Measurements from ENCODE around the gene BANP.
"Not testable (repeated sequence)": the region's sequence is repeated elsewhere in the genome, so short reads cannot be mapped to it uniquely, and the experiment has no call there.

BANP gene

DNA sequence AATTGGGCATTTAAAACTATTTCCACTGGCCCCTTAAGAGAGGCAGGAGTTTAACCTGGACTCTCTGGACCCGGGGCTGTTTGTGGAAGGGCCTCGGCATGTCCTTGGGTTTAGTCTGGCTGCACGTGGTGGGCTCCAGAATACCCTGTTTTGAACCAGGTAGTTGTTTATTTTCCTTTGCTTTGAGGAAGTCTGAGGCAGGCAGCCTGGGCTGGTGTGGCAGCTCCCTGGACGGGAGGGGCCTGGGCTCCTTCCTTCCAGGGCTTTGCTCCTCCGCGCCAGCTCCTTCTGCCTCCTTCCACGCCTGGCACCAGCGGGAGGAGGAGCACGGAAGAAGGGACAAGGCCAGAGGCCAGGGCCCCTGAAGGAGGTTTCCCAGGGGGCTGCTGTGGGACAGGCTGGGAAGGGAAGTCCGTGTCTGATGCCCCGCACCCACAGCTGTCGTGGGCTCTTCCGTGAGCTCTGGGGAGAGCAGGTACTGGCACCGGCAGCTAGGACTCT, 15.5 kb downstream of the BANP start:
- DNase-seq, result no peak

DNA sequence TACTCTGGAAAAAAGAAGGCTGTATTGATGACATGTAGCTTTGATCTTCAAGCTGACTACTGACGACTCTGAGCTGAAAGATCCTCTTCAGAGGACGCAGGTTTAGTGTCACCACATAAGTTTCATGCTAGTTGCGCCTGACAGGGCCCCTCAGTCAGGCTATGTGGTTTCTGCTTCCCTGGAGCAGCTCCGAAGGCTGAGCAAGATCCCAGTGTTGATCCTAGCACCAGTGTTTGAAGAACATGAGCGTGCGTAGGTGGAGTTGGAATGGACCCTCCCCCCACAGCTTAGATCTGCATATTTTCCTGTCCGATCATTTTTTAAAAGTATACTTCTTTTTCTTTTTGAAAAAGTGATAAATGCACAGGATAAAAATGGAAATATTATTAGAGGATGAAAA, 17.3 kb downstream of the BANP start:
- DNase-seq, result no peak

DNA sequence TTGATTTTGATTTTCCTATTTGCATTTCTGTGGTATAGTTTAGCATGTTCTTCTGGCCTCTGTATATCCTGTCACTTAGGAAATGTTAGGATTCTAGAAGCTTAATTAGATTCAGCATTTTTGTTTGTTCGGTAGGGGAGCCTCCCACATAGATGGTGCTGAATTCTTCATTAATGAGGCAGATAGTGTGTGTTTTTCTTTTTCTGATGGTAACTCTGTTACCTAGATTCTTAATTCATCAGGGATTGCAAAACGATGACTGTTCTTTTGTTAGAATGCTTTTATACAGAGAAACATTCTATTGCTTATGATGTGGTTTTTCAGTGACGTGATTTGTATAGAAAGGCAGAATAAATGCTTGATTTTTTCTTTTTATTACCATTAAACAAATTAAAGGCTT, 19.0 kb downstream of the BANP start:
- DNase-seq, result no peak

DNA sequence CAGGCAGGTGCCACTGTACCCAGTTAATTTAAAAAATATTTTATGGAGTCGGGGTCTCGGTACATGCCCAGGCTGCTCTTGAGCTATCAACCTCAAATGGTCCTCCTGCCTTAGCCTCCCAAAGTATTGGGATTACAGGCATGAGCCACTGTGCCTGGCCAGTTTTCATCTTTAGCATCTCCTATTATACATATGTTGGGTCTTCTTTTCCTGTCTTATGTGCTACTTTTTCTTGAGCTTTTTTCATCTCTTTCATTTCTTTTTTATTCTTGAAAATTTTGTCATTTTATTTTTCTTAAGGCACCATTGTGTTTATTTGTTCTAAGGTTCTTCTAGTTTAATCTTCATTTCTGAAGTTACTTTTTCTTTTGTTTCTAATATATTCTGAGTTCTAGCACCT, 20.7 kb downstream of the BANP start:
- no peak for DNase-seq

DNA sequence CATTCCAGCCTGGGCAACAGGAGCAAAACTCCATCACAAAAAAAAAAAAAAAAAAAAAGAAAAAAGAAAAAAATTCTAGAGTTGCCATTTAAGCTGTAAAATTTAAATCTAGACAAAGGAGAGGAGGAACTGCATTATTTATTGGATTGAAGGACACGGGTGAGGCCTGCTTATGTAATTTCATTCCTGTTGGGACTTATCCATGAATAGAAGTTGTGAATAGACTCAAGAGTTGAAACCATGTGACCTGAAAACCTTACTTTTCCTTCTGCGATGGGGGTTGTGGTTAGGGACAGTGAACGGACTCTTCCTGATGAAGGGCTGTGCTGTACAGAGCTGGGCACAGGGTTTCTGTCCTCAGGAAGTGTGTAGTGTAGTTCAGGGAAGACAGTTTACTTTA, 22.5 kb downstream of the BANP start:
- DNase-seq, result no peak

DNA sequence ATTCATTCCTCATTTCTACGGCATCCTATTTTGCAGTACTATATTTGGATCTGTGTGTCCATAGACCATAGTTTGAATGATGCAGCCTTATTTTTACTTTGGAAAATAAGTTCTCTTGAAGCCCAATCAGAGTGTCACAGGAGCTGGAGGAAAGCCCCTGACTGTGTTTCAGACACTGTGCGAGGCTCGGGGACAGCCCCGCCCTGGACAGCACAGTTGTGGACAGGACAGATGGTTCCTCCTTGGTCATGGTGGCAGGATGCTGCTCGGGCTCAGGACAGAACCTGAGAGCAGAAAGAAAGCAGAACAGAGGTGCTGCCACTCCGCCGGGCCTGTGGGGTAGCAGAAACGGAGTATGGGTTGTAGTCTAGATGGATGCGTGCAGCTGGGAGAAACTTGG, 22.9 kb downstream of the BANP start:
- no peak for DNase-seq

DNA sequence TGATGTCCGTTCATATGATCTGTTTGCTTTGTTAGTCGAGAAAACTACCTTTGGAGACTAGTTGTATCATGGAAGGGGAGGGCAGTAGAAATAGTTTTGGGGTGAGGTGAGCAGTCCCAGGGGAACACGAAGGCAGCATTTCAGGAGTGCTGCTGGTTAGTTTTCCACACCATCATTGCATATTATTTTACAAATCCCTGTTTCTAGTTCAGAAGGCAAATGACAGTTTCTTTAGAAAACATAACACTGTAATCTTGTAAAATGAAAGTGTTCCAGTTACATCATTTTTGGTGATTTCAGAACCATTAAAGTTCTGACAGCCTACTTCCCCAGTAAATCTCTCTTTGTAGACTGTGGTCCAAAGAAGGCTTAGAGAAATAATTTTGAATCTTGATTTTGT, 25.4 kb downstream of the BANP start:
- no peak for DNase-seq

DNA sequence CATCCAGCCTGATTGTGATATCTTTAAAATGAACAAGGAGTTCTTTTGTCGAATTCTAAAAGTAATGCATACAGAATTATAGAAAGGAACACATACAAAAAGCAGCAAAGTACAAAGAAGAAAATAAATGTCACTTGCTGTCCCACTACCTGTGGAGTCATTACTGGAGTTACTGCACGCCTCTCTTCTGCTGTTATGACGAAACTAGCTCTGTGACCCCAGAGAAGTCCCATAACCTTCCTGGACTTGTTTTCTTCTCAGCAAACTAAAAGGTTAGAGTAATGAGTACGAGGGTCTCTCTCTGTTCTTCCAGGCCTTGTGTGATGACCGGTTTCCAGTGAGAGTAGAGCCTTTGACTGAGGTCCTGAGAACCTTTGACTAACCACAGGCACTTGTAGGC, 26.9 kb downstream of the BANP start:
- DNase-seq, result no peak

DNA sequence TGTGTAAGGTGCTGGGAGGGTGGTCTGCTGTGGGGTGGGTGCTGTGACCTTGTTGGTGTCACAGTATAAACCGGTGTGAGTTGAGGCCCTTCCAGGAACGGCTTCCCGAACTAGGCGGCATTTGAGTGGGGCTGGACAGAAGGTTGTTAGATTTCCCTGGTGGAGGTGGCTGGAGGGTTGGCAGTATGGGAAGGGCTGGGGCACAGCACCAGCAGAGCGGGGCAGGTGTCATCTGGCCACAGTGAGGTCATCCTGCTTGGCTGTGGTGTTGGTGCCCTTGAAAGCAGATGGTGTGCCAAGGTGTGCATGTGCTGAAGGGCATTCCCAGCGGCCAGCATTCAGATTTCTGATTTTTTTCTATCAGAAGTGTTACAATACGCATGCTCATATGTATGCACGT, 28.1 kb downstream of the BANP start:
- no peak for DNase-seq

DNA sequence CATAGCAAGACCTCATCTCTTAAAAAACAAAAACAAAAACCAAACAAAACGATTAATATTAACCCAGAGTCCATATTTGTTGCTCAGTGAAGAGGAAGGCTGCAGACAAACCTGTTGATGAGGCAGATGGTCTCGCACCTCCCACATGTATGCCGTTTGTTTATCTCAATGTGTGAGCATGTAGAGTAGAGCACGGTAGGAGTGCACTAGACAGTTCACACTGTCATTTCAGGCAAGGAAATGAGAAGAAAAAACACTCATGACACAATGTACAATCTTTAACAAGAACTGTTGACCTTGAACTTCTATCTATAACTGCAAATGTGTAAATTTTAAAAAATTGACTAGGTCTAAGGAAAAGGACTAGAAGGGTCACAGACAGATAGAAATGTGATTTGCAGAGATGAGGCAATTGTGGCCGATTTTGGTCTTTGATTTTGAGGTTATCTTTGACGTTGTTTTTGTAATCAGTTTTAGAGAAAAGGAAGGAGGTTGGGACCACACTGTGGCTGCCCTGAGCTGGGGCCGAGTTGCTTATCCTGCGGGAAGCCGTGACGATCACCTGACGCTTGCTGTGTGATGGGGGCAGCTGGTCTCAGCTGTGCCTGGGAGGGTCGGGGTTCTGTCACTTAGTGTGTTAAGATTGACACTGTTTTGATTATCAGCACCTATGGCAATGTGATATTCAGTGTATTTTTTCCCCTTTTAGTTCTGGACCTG, 28.8 kb downstream of the BANP start:
- not testable (repeated sequence) for DNase-seq

DNA sequence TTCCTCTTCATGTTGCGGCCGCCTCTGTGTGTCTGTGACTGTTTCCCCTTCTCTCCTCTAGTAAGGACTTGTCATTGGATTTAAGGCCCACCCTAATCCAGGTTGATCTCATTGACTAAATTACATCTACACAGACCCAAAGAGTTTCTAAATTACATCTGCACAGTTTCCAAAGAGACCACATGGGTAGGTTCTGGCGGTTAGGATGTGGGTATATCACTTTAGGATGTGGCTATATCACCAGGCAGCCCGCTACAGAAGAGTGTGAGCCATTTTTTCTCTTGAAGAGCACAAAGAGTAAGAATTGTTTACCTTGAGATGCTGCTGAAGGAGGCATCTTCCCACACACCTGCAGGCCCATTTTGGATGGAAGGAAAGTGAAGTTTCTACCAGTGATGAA, 30.1 kb downstream of the BANP start:
- not testable (repeated sequence) for DNase-seq

DNA sequence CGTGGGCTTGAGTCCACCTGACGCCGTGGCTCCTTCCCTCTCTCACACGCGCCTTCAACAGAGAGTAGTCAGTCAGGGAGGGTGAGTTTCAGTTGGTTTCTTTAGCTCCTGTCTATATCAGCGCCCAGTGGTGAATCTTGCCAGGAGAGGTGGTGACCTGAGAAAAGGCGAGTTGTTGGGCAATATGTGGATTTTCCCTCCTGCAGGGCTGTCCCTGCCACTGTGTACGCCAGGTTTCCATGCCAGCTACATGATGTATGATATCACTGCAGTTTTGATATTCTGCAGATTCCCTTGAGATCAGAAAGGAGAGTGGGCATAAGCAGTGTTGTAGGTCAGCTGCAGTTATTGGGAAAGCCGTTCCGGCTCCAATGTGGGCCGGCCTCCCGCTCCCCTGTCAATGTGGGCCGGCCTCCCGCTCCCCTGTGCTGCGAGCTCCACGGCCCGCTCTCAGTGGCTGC, 31.4 kb downstream of the BANP start:
- DNase-seq, result no peak

DNA sequence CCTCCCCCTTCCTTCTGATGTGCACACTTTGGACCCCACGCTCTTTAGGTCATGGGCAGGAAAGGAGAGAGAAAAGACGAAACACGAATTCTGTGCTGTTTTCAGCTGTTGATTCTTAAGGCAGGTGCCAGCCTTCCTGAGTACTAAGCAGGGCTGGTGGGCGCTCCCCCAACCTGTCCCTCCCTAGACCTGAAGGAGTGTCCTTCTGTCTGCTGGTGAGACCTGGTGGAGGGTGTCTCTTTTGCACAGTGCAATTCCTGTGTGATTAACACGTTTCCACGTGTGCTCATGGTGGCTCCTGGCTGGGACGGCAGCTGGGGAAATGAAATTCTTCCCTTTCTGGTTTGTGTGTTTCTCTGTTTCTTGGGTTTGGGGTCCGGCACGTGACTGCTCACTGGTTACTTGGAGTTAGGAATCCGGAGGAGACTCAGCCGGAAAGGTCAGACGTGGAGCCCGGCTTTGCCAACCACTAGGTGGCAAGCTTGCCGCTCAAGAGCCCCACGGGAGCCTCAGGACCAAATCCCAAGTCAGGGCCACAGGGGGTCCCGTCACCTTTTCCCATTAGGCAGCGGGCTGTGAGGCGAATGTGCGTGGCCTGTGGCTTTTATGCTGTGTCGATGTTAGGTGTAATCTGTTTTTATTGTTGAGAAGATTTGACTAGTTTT, 32.0 kb downstream of the BANP start:
- DNase-seq, result not testable (repeated sequence)

DNA sequence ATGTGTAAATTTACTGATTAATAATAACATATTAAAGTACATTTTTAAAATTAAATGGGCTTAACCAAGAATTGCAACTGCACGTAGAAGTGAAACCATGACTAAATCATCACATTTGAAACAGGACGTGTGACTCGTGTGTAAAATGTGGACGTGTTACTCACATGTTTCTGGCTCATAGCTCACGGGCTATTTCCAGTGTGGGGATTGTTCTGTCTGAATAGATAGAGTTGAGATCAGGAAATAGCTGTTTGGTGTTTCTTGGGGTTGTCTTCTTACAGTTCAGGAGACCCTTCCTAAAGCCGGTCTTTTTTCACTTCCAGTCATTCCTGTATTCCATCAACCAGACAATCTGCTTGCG, 32.5 kb downstream of the BANP start:
- DNase-seq, result not testable (repeated sequence)

DNA sequence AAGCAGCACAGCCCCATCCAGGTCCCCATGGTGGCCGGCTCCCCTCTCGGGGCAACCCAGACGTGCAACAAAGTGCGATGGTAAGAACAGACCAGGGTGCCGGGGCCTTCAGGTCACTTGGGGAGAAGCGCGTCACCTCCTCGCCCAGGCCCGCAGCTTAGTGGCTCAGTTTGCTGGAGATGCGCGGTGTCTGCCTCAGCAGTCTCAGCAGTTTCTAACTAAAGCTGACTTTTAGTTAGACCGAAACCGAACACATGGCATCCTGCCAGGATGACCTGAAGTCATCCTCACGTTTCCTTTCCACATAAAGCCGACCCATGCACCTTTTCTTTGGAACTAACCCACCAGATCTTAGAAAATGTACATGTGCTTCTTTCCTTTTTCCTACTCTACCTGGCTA, 32.9 kb downstream of the BANP start:
- DNase-seq, result not testable (repeated sequence)

DNA sequence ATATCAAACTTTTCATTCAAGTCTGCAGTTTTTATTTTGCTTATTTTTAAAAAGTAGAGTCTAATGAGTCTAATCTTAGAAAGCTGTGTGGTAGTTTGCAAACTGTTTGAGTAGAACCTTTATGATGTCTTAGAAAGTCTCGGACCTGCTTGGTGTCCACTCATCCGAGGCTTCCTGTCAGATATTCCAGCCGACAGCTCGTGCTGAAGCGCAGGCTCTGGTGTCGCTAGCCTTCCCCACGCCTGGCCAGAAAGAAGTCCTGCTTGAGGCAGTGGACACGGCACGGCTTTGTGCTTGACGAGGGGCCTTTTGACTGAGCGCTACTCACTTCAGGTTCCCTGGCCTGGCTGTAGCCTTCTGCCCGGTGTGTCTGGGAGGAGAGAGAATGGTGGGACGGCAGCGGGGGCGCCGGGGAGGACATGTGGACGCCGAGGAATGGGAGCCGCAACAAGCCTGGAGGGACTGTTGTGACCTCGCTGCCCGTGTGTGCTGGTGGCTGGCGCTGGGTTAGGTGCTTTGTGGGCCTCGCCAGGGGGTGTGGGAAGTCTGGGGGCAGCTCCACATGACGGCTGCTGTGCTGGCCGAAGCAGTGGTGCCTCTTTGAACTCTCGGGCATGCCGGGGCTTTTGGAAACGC, 33.5 kb downstream of the BANP start:
- no peak for DNase-seq

DNA sequence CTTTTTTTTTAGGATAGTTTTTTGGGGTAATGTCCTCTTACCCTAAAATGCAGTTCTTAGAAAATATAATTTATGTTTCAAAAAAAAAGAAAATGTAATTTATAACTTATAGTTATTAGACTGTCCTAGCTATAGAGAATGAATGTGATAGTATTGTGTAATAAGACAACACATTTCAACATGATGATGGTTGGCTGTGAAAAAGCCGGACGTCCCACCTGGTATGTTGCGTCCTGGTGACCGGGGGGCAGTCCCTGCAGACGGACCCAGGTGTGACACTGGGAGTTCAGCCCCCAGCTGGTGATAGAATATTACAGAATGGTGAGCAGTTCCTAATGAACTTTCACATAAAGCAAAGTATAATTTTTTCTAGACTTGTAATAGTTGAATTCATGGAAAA, 34.3 kb downstream of the BANP start:
- DNase-seq, result not testable (repeated sequence)

DNA sequence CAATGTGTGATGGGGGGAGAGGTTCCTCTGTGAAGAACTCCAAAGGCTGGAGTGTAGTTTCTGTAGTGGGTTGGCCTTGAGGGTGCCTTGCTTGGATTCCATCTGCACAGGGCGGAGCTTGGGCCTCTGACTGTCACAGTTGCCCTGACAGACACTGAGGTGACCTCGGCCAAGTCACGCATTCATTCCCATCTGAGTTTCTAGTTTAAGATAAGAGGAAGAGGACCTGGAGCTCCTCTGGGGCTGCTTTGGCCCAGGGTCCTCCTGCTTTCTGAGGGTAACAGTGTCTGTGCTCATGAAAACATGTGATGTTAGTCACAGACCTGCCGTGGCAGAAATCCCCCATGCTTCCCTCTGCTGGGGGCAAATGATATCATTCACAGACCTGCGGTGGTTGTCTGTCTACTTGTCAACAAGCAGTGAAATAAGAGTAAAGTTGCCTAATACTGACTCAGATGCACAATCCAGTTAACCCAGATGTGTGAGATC, 35.2 kb downstream of the BANP start:
- DNase-seq, result not testable (repeated sequence)

DNA sequence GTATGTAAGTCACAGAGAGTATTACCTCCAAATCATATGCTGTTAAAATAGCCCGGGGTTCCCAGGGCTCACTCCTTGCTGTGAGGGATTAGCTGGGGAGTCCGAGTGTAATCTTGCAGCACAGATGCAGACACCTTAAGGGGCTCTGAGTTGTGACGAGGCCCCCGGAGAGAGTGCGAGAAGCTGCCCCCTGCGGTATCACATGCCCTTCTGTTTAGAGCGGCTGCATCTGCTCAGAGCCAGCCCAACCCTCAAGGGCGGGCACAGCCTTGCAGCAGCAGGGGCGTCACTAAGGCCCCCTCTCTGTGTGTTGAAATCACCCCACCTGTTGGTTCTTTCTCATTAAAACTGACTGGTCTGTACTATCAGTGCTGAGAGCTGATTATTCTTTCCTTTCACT, 37.4 kb downstream of the BANP start:
- not testable (repeated sequence) for DNase-seq

DNA sequence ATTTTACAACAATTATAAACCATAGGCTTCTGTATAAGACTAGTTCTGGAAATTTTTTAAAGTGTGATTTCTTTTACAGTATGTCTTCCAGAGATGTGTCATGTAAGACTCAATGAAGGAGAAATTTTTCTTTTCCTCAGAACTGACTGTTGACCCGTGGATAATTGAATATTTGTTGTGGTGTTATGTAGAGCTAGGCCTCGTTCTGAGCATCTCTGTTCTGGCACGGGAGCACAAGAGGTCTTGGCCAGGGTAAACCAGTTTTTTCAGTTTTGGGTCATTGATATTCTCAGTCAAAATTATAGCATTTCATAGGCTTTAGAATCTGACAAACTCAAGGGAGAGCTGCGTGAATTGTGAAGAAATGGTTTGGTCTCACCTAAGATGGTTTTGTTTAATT, 39.0 kb downstream of the BANP start:
- DNase-seq, result not testable (repeated sequence)

DNA sequence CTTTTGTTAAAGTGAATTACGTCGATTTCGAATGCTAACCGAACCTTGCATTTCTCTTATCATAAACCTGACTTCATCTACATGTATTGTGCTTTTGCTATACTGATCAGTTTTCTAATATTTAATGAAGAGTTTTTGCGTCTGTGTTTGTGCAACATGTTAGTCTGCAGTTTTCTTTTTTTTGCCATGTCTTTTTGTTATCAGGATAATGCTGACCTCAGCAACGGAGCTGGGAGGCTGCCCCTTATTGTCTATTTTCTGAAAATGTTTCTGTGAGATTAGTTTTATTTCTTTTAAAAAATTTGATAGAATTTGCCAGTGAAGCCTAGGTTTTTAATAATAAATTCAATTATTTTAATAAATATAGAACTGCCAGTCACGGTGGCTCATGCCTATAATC, 40.9 kb downstream of the BANP start:
- DNase-seq, result not testable (repeated sequence)

DNA sequence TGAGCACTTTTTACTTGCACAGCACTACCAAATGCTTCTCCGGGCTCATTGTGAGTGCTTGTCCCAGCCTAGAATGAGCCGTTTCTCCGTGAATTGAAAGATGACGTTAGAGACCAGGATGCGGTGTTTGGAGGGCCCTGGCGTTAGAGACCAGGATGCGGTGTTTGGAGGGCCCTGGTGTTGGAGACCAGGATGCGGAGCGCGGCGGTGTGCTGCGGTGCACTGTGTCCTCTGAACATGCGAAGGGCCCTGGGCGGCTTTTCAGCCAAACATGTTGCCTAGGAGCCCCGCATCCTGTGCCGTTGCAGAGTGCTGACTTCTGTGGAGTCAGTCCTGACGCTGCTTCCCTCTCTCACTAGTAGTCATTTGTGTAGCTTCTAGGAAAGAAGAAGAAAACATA, 42.7 kb downstream of the BANP start:
- no peak for DNase-seq

DNA sequence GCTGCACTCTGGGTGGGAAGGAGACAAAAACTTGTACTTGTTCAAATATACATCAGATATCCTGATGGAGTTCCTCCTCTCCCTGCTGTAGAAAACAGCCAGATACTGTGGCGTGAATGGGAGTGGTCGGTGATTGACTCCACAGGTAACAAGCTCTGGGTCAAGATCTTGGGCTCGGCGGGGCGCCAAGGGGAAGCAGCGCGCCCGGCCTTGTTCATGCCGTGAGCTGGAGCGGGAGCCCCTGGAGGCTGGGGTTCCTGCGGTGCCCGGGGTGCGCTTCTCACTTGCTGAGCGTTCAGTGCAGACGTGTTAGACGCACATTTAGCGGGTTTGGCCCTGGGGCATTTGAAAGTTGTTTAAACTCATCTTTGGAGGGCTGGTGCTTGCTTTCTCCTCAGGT, 44.4 kb downstream of the BANP start:
- DNase-seq, result no peak
